HS-27A (cell line): Measurements from ENCODE around the gene GPR63.
"Not testable (repeated sequence)": the region's sequence is repeated elsewhere in the genome, so short reads cannot be mapped to it uniquely, and the experiment has no call there.

Source experiments
- DNase-seq: peaks from one replicate; pipeline ENCODE4 v3.0.0-alpha.2; 2012; ENCODE audit warnings: low read depth, missing footprints

GPR63 gene

DNA sequence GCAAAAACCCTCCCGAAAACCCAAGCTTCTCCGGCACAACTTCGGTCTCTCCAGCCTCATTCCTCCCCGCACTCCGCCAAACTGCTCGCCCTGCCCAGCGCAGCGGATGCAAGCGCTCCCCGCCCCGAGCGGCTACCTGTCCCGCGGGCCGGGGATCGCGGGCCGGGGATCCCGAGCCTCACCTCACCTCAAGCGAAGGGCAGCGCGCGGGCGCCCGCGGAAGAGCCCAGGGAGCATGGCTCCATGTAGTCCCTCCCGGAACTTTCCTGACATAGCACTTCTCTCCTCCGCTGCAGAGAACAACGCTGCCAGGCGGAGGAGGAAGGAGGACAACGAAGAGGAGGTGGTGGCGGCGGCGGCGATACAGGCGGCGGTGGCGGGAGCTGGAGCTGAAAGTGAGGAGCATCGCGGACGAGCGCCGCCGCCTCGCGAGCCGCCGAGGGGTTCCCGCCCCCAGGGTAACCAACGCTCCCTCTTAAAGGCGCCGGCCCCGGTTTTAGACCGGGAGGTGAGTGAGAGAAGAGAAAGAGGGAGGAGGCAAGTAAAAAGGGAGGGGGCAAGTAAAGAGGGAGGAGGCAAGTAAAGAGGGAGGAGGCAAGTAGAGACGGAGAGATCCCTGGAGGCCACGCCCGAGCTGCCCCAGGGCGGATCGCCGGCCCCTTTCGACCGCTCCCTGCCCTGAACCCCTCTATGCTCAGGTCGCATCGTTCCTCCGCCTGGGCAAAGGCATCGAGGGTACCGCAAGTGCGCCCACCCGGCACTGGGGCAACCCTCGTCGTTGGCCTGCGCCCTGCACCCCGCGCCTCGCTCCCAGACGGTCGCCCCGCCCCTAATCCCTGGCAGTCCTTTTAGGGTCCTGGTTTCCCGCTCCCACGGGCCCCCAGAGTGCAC, at the start of gene GPR63:
Gene GPR63, minus strand, starts transcription at position 397 of the 891 bp plus-strand sequence. CDS start 37,746 bp downstream, outside the sequence.
- DNase-seq = peak; percentile 12

GRCh38 chr6:96886519-96886918, 49.2 kb upstream of the GPR63 start:
- no peak for DNase-seq

DNA sequence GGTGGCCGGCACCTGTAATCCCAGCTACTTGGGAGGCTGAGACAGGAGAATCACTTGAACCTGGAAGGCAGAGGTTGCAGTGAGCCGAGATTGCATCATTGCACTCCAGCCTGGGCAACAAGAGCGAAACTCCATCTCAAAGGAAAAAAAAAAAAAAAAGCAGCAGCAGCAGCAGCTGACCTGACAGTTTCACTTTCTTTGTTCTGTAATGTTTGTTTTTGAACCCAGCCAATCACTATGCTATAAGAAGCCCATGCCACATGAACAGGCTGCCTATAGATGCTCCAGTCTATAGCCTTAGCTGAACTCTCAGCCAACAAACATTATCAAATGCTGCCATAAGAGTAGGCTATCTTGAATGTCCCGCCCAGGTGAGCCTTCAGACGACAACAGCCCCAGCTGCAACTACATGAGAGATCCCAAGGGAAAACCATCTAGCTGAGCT, 47.9 kb upstream of the GPR63 start:
- DNase-seq = not testable (repeated sequence)

DNA sequence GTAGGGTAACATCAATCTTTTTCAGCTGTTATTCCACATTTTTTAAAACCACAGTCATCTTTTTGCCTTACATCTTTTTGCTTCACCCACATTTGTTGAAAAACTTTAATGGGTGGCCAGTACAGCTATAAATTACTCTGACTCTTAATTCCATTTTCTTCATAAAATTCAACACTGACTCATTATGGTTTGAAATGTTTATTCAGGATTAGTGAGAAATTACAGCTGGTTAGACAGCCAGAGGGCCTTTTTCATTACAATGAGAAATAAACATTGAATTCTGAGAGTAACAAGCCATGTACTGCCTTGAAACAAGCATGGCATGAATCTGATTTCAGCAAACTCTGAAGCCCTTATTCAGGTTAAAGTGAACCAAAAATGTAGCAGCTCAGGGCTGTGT, 40.9 kb upstream of the GPR63 start:
- no peak for DNase-seq

DNA sequence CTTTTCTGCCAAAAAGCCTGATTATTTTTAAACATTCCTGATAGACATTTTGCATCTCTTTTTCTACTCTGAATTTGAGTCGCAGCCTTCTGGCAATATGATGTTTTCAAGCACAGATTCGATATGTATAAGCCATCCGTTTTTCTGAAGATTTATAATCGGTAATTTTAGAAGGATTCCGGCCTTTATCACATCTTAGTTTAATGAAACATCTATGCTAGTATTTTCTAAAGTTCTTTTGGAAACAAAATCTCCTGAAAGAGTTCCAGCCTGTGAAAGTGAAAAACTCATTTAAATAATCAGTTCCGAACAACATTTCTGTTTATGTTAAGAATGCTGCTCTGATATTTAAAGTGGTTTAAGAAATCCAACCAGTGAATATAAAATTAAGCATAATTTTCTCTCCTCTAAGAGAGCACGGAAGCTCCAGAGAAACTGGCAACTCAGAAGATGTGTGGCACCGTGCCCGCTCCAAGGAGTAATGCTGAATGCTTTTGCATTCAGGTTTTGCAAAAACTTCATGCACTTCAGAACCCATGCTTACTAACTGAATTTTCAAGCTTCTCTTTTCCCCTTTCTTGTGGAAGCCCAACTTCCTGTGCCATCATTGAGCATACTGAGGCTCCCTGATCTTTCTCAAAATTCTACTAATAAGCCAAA, 39.7 kb upstream of the GPR63 start:
- no peak for DNase-seq

DNA sequence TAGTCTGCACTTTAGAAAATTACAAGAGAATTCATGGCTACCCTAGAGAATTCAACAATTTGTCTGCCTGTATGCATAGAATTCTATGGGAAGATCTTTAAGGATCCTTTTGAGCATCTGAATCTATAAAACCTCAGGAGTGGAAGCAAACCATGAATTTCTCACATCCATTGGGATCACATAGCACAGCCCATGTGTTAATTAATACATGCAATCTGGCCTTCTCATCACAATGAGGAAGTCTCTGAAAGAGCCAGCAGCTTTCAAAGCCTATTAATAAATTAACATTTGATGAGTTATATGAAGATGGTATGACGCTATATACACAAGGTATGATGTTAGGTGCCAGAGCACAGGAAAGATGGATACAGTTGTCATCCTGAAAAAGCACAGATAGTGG, 35.7 kb upstream of the GPR63 start:
- DNase-seq = no peak

DNA sequence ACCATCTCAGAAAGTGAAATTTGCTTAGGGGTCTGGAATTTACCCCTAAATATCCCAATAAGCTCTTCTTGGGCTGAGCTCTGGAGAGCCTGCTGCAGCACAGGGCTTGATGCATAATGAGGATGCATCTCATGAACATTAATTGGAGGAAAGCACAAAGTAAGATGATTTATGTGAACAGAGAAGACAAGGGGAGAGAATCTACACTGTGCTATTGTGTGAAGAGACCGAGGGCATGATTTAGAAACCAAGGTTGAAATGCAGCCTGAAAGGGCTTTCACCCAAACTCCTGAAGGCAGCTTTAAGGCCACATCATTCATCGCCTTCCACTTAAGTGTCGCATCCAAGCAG, 27.8 kb upstream of the GPR63 start:
- DNase-seq = no peak

DNA sequence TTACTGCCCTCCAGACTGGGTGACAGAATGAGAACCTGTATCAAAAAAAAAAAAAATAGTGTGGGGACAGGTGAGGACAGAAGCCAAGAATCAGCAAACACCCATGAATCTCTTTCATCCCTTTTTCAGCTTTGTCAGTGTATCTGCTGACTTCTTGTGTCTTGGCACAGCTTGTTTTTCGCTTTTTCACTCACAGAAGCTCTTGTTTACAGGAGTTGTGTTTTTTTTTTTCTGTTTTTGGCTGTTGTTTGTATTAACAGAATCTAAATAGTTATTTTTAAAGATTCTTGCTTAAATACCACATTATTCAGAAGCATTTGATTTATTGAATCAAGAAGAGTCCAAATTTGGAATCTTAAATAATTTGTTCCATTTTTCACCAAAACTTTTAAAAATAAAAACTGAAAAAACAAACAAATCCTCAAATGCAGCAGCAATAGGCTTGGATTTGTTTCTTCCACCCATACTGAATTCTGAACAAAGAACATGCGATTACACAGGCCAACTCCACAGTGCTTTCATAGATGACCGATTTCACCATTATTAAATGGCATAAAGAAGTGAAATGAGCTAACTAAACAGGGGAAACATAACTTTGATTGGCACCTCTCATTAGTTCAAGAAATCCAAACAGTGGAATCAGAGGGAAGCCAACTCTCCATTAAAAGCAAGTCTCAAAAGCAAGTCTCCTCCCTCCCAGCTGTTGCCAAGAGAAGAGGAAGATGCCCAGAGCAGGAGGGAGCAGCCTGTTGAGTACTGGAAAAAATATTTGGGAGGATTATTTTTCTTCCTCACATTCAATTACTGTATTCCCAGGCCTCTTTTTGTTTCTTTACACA, 27.2 kb upstream of the GPR63 start:
- DNase-seq = no peak

DNA sequence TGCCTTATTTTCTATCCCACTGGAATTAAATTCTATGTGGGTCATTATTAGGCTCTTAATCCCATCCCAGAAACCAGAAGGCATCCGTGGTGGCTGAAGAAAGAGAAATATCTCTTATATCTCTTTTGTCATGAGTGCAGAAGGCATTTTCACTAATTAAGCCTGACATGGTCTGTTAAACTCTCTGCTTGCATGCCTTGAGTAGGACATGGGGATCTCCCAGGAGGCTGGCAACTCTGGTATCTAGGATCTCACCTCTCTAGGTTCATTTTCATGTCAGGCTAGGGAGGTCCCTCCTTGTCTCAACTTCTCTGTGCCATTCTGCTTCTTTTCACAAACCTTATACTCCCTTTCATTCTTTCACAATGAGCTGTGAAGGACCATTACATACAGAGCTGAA, 25.3 kb upstream of the GPR63 start:
- no peak for DNase-seq

DNA sequence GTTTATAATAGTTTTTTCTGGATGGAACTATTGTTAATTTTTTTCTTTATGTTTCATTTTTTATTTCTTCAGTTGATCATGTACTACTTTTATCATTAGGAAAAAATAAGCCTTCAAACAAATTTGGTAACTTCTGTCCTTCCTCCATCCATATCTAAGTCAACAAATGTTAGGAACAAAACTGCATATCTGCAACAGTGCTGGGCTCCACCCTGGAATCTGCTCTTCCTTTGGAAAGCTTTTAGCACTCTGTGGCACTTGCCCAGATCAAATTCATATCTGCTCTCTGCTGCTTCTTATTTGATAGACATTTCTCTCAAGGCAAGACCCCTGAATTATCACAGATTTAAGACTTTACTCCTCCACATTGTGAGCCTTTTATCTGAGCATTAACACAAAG, 24.3 kb upstream of the GPR63 start:
- no peak for DNase-seq

- no peak for DNase-seq
These were observed 19.6 kb upstream of the GPR63 start for GRCh38 chr6:96856856-96857255.

- no peak for DNase-seq
These were observed 15.8 kb upstream of the GPR63 start for GRCh38 chr6:96853083-96853482.

DNA sequence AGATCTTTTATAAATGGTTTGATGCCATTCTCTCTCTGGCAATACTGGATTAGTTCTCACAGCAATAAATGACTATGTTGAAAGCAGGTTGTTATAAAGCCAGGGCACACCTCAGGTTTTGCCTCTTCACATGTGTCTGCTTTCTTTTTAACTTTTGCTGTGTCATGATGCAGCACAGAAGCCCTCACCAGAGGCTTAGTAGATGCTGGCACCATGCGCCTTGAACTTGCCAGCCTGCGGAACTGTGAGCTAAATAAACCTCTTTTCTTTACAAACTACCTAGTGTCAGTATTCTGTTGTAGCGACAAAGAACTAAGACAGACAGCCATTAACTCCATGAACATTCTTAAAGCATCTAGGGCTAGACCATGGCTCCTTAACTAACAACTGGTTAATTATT, 15.3 kb upstream of the GPR63 start:
- DNase-seq = no peak

GRCh38 chr6:96851858-96852257, 14.6 kb upstream of the GPR63 start:
- DNase-seq = no peak

DNA sequence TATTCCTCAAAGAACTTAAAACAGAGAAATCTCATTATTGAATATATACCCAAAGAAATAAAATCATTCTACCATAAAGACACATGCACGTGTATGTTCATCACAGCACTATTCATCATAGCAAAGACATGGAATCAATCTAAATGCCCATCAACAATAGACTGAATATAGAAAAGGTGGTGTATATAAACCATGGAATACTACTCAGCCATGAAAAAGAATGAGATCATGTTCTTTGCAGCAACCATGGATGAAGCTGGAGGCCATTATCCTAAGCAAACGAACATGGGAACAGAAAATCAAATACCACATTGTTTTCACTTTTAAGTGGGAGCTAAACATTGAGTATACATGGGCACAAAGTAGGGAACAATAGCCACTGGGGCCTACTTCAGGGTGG, 12.3 kb upstream of the GPR63 start:
- no peak for DNase-seq

- DNase-seq = no peak
These were observed 7.3 kb upstream of the GPR63 start for GRCh38 chr6:96844530-96844929.

DNA sequence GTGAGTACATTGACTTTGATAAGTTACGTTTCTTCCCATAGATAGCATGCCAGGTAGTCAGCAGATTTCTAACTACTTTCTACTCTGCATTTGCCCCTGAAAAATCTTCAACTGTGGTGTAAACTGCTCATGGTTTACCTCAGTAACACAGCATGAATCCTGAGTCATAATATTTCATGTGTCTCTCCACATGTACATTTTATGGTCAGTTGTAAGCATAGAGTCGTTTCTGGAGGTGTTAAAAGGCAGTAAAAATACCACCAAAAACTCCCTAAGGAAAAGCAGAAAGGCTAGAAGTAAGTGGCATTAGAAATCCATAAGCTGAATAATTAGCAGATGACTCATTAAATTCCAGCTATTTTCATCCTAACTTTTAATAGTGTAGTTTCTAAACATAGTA, 4.1 kb upstream of the GPR63 start:
- no peak for DNase-seq

- DNase-seq = no peak
These were observed 621 bp downstream of the GPR63 start for GRCh38 chr6:96836631-96837080.

DNA sequence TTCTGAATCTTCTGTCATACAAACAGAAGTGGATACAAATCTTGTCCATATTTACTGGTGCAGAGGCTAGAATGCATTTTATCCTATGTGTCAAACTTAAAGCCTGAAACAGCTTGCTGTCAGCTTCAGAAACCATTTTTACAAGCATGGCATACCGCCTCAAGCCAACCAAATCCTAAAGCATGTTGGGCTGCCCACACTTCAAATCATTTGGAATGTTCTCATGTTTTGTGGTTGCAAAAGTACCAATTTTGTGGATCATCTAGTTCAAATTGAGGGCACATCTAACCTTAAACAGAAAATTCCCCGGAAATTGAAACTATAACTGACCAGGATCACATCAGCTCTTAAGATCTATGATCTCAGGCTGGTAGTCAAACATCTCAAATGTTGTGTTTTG, 3.2 kb downstream of the GPR63 start:
- no peak for DNase-seq

DNA sequence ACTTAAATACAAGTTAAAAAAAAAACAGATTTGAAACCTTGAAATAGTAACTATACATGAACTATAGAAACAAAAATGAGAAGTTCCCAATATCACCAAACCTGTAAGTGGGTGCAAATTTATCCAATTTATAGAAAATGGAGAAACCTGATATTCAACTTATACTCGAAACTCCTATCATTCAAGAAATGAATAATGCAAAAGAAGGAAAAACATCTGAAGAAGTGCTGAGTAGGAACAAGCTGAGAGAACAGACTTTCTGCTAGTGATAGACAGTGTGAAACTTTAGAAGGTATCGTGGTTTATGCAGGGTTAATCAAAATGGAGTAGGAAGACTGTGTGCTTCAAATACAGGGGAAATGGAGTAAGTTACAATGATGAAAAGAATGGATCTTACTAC, 4.5 kb downstream of the GPR63 start:
- no peak for DNase-seq

- no peak for DNase-seq
These were observed 10.4 kb downstream of the GPR63 start for GRCh38 chr6:96826865-96827264.

GRCh38 chr6:96823743-96824142, 13.5 kb downstream of the GPR63 start:
- DNase-seq = no peak

- DNase-seq = no peak
These were observed 16.2 kb downstream of the GPR63 start for GRCh38 chr6:96821034-96821433.
